Liver (tissue), 3 donors: ENCODE data around the gene MARK1.

Source experiments
- ATF3 ChIP-seq: IDR thresholded peaks from 2 replicates; pipeline ENCODE4 v1.6.1; 2016; ENCODE audit warnings: antibody characterized with exemption
- CTCF ChIP-seq: fragments of 150-350 bp; IDR thresholded peaks from 2 replicates; pipeline ENCODE4 v1.5.1; 2017; ENCODE audit warnings: improper control_type of control experiment, low read depth, low read length; ENCODE audit not compliant: missing input control
- EGR1 ChIP-seq, 2 donors: IDR thresholded peaks; 2 replicates each; pipeline ENCODE4 v1.6.1; 2016 to 2018; ENCODE audit warnings: antibody characterized with exemption in 2 of 2, low read depth in 2 of 2
- FOXA1 ChIP-seq: IDR thresholded peaks from 2 replicates; pipeline ENCODE4 v1.6.1; 2016; ENCODE audit warnings: antibody characterized with exemption
- HNF4A ChIP-seq, 2 donors: conservative IDR thresholded peaks; 2 replicates each; pipeline ENCODE4 v1.6.1; 2016; ENCODE audit warnings: antibody characterized with exemption in 2 of 2, mild to moderate bottlenecking in 2 of 2
- HNF4G ChIP-seq: IDR thresholded peaks from 2 replicates; pipeline ENCODE4 v1.6.1; 2016; ENCODE audit warnings: antibody characterized with exemption
- MAX ChIP-seq: IDR thresholded peaks from 2 replicates; pipeline ENCODE4 v1.6.1; 2016; ENCODE audit warnings: antibody characterized with exemption
- NR2F2 ChIP-seq: IDR thresholded peaks from 2 replicates; pipeline ENCODE4 v1.6.1; 2016; ENCODE audit warnings: antibody characterized with exemption
- RAD21 ChIP-seq, 2 donors: IDR thresholded peaks; 2 replicates each; pipeline ENCODE4 v1.6.1; 2016; ENCODE audit warnings: antibody characterized with exemption in 2 of 2, mild to moderate bottlenecking in 2 of 2
- REST ChIP-seq: IDR thresholded peaks from 2 replicates; pipeline ENCODE4 v1.6.1; 2016; ENCODE audit warnings: antibody characterized with exemption, mild to moderate bottlenecking
- SP1 ChIP-seq: IDR thresholded peaks from 2 replicates; pipeline ENCODE4 v1.6.1; 2018; ENCODE audit warnings: antibody characterized with exemption, mild to moderate bottlenecking
- TAF1 ChIP-seq: conservative IDR thresholded peaks from 2 replicates; pipeline ENCODE4 v1.6.1; 2016; ENCODE audit warnings: antibody characterized with exemption, mild to moderate bottlenecking
- YY1 ChIP-seq: IDR thresholded peaks from 2 replicates; pipeline ENCODE4 v1.6.1; 2016; ENCODE audit warnings: antibody characterized with exemption, mild to moderate bottlenecking
- ZBTB33 ChIP-seq: IDR thresholded peaks from 2 replicates; pipeline ENCODE4 v1.6.1; 2016; ENCODE audit warnings: antibody characterized with exemption
- donor health status: healthy.
- donor health status: healthy.

- TF ChIP-seq CTCF (no peak), REST (no peak), NR2F2 (no peak), RAD21 (IDR thresholded peaks at IDR 0.05) (no peak), YY1 (no peak), TAF1 (no peak), ATF3 (no peak), MAX (no peak), HNF4A (conservative IDR thresholded peaks at IDR 0.05) (no peak), FOXA1 (no peak), HNF4G (no peak), SP1 (no peak), EGR1 (IDR thresholded peaks at IDR 0.05; ENCODE audit: low read depth in 2 of 2) (no peak), ZBTB33 (no peak)
These were observed 27.6 kb upstream of the MARK1 start for GRCh38 chr1:220500372-220500771.
